Upper lobe of left lung (tissue), 4 donors: Measurements from ENCODE around the gene PDYN.

ENCODE experiments used
- CTCF ChIP-seq, 6 experiments: fragments of 450-650 bp in 4 of 6; fragments of 200-600 bp in 2 of 6; sonication (generic) in 2 of 6; IDR thresholded peaks; one replicate each; pipeline ENCODE4 v1.5.1; 2016 to 2019; ENCODE audit warnings: antibody characterized with exemption in 6 of 6
- POLR2A ChIP-seq, 4 donors: fragments of 450-650 bp; IDR thresholded peaks; one replicate each; pipeline ENCODE4 v1.5.1; 2016 to 2017; ENCODE audit warnings: antibody characterized with exemption in 4 of 4, mild to moderate bottlenecking in 2 of 4
- POLR2AphosphoS5 ChIP-seq, 2 donors: sonication (generic); formaldehyde crosslinking; IDR thresholded peaks; one replicate each; pipeline ENCODE4 v1.5.1; 2017; ENCODE audit warnings: antibody characterized with exemption in 2 of 2

DNA sequence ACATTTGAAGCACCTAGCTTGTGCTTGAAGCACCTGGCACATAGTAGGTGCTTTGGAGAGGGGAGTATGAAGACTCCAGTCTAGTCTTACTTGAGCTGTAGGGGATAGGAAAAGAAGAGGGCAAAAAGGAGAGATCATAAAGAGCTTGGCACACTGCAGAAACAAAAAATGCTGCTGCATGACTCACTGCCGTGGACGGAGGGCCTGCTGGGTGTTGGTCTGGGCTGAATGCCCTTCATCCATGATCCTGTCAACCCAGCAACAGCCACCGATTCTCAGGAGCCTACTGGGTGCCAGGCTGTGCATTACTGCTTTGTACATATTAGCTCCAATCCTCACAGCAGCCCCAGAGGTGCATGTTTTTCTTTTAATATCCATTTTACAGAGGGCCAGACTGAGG lies 6.0 kb downstream of the PDYN start:
- TF ChIP-seq POLR2A (IDR thresholded peaks at IDR 0.05) (no peak), POLR2AphosphoS5 (IDR thresholded peaks at IDR 0.05) (no peak), CTCF (IDR thresholded peaks at IDR 0.05) (no peak)
